HepG2 (cell line): ENCODE data around the gene B3GAT3. TPM values are rescaled to one million over a fixed set of nuclear protein-coding genes. Genes with fewer than 3 reads are reported as not detected.

Experiments used
- BHLHE40 ChIP-seq: IDR thresholded peaks from 2 replicates; pipeline ENCODE4 v1.6.1; 2011; ENCODE audit warnings: low read length, improper control_type of control experiment
- HNF4G ChIP-seq, 2 experiments: sonication (generic) in 1 of 2; formaldehyde crosslinking in 1 of 2; IDR thresholded peaks; 2 replicates each; pipeline versions ENCODE4 v1.4.0 to v1.6.1; 2011 to 2020; ENCODE audit warnings: borderline replicate concordance in 2 of 2, low read depth in 2 of 2, mild to moderate bottlenecking in 2 of 2, low read length in 1 of 2, missing genetic modification reagents in 1 of 2, moderate library complexity in 1 of 2
- MTF2 ChIP-seq: sonication (generic); formaldehyde crosslinking; IDR thresholded peaks from 2 replicates; pipeline ENCODE4 v1.5.0; 2020; ENCODE audit warnings: missing genetic modification reagents, borderline replicate concordance
- ONECUT2 ChIP-seq: sonication (generic); formaldehyde crosslinking; IDR thresholded peaks from 2 replicates; pipeline ENCODE4 v1.4.0; 2020; ENCODE audit warnings: missing genetic modification reagents
- ZFP36L1 ChIP-seq: sonication (generic); formaldehyde crosslinking; IDR thresholded peaks from 2 replicates; pipeline ENCODE4 v1.8.0; 2022; ENCODE audit warnings: mild to moderate bottlenecking, missing genetic modification reagents, moderate library complexity
- ZMYM4 ChIP-seq: sonication (generic); formaldehyde crosslinking; IDR thresholded peaks from 2 replicates; pipeline ENCODE4 v1.8.1; 2023; ENCODE audit warnings: mild to moderate bottlenecking, missing genetic modification reagents
- ZNF33B ChIP-seq: sonication (generic); formaldehyde crosslinking; IDR thresholded peaks from 2 replicates; pipeline ENCODE4 v1.5.1; 2020; ENCODE audit warnings: mild to moderate bottlenecking, missing genetic modification reagents
- ZNF350 ChIP-seq: sonication (generic); formaldehyde crosslinking; IDR thresholded peaks from 2 replicates; pipeline ENCODE4 v1.4.0; 2020; ENCODE audit warnings: mild to moderate bottlenecking, low read depth, missing genetic modification reagents, borderline replicate concordance
- ZNF558 ChIP-seq: sonication (generic); formaldehyde crosslinking; IDR thresholded peaks from 2 replicates; pipeline ENCODE4 v1.9.0; 2022; ENCODE audit warnings: mild to moderate bottlenecking, missing genetic modification reagents, borderline replicate concordance
- ZNF629 ChIP-seq: sonication (generic); formaldehyde crosslinking; conservative IDR thresholded peaks from 2 replicates; pipeline ENCODE4 v1.5.0; 2020; ENCODE audit warnings: missing genetic modification reagents
- ZNF780A ChIP-seq: sonication (generic); formaldehyde crosslinking; IDR thresholded peaks from 2 replicates; pipeline ENCODE4 v1.8.0; 2022; ENCODE audit warnings: mild to moderate bottlenecking, missing genetic modification reagents, moderate library complexity
- ZSCAN30 ChIP-seq: sonication (generic); formaldehyde crosslinking; IDR thresholded peaks from 2 replicates; pipeline ENCODE4 v1.5.0; 2020; ENCODE audit warnings: mild to moderate bottlenecking, missing genetic modification reagents
- polyA plus RNA-seq, 8 experiments: library from polyadenylated mRNA; depleted of rRNA in 3 of 8; stranded (reverse) in 7 of 8; unstranded in 1 of 8; fragments of >200 nt; fragmentation: Illumina TruSeq in 4 of 8; extraction: Trizol in 4 of 8; gene quantifications; 2 replicates each; pipeline versions ENCODE4 v1.2.1 to v1.2.3, GENCODE V29; 2011 to 2016; ENCODE audit warnings: low read depth in 4 of 8, missing spikeins in 1 of 8, mixed read lengths in 1 of 8; ENCODE audit not compliant: insufficient read depth in 1 of 8
- total RNA-seq, 5 experiments: library from RNA; depleted of rRNA; stranded (reverse); fragments of >200 nt; fragmentation: Illumina TruSeq; extraction: Trizol; gene quantifications; 2 replicates each; pipeline ENCODE4 v1.2.3, GENCODE V29; 2016; ENCODE audit warnings: low read depth in 1 of 5
- TF ChIP-seq, protein P1 (sequence below): sonication (generic); formaldehyde crosslinking; IDR thresholded peaks from 2 replicates; pipeline ENCODE4 v1.4.0; 2020; ENCODE audit warnings: mild to moderate bottlenecking, low read depth, missing genetic modification reagents
- TF ChIP-seq, protein P2 (sequence below), 2 experiments: fragments of 450-650 bp in 1 of 2; sonication (generic) in 1 of 2; formaldehyde crosslinking in 1 of 2; IDR thresholded peaks; 2 replicates each; pipeline versions ENCODE4 v1.6.1 to v1.8.0; 2016 to 2022; ENCODE audit warnings: antibody characterized with exemption in 1 of 2, mild to moderate bottlenecking in 1 of 2, missing genetic modification reagents in 1 of 2
- TF ChIP-seq, protein P3 (sequence below): sonication (generic); formaldehyde crosslinking; IDR thresholded peaks from 2 replicates; pipeline ENCODE4 v1.9.0; 2021; ENCODE audit warnings: missing genetic modification reagents, borderline replicate concordance

The B3GAT3 gene
- total and polyA plus RNA-seq, 2 of the 13 experiments (the other 11 are each of a cell fraction or from before 2014, with no cell fraction given): 21.3 to 26.1 TPM

- TF ChIP-seq, protein P1, sequence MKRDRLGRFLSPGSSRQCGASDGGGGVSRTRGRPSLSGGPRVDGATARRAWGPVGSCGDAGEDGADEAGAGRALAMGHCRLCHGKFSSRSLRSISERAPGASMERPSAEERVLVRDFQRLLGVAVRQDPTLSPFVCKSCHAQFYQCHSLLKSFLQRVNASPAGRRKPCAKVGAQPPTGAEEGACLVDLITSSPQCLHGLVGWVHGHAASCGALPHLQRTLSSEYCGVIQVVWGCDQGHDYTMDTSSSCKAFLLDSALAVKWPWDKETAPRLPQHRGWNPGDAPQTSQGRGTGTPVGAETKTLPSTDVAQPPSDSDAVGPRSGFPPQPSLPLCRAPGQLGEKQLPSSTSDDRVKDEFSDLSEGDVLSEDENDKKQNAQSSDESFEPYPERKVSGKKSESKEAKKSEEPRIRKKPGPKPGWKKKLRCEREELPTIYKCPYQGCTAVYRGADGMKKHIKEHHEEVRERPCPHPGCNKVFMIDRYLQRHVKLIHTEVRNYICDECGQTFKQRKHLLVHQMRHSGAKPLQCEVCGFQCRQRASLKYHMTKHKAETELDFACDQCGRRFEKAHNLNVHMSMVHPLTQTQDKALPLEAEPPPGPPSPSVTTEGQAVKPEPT (CRISPR knock-in tag): no peak
- TF ChIP-seq ZNF780A (CRISPR knock-in tag) (peak; percentile 69; the same call in 1 of the 2 replicates), ZNF350 (CRISPR knock-in tag) (peak; percentile 82; the same call in 1 of the 2 replicates), HNF4G (IDR thresholded peaks at IDR 0.05; ENCODE audit: borderline replicate concordance, low read depth, low read length) (0 out of 2 replicates have a peak, but pooled peaks have one; percentile 6), HNF4G (CRISPR knock-in tag; IDR thresholded peaks at IDR 0.05; ENCODE audit: borderline replicate concordance, low read depth) (no peak), ZNF629 (CRISPR knock-in tag) (no peak; the same call in 1 of the 2 replicates), BHLHE40 (peak; percentile 61; the same call in 1 of the 2 replicates), MTF2 (CRISPR knock-in tag) (no peak), ZNF33B (CRISPR knock-in tag) (peak; percentile 93), ZFP36L1 (CRISPR knock-in tag) (peak; percentile 88), ZSCAN30 (no peak), ZNF558 (no peak), ZMYM4 (peak; percentile 81; the same call in 1 of the 2 replicates), ONECUT2 (CRISPR knock-in tag) (no peak)
- TF ChIP-seq, protein P2, sequence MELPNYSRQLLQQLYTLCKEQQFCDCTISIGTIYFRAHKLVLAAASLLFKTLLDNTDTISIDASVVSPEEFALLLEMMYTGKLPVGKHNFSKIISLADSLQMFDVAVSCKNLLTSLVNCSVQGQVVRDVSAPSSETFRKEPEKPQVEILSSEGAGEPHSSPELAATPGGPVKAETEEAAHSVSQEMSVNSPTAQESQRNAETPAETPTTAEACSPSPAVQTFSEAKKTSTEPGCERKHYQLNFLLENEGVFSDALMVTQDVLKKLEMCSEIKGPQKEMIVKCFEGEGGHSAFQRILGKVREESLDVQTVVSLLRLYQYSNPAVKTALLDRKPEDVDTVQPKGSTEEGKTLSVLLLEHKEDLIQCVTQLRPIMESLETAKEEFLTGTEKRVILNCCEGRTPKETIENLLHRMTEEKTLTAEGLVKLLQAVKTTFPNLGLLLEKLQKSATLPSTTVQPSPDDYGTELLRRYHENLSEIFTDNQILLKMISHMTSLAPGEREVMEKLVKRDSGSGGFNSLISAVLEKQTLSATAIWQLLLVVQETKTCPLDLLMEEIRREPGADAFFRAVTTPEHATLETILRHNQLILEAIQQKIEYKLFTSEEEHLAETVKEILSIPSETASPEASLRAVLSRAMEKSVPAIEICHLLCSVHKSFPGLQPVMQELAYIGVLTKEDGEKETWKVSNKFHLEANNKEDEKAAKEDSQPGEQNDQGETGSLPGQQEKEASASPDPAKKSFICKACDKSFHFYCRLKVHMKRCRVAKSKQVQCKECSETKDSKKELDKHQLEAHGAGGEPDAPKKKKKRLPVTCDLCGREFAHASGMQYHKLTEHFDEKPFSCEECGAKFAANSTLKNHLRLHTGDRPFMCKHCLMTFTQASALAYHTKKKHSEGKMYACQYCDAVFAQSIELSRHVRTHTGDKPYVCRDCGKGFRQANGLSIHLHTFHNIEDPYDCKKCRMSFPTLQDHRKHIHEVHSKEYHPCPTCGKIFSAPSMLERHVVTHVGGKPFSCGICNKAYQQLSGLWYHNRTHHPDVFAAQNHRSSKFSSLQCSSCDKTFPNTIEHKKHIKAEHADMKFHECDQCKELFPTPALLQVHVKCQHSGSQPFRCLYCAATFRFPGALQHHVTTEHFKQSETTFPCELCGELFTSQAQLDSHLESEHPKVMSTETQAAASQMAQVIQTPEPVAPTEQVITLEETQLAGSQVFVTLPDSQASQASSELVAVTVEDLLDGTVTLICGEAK (IDR thresholded peaks at IDR 0.05): peak; percentile 93
- TF ChIP-seq, protein P2 (CRISPR knock-in tag; IDR thresholded peaks at IDR 0.05): peak; percentile 83; the same call in 1 of the 2 replicates
- TF ChIP-seq, protein P3, sequence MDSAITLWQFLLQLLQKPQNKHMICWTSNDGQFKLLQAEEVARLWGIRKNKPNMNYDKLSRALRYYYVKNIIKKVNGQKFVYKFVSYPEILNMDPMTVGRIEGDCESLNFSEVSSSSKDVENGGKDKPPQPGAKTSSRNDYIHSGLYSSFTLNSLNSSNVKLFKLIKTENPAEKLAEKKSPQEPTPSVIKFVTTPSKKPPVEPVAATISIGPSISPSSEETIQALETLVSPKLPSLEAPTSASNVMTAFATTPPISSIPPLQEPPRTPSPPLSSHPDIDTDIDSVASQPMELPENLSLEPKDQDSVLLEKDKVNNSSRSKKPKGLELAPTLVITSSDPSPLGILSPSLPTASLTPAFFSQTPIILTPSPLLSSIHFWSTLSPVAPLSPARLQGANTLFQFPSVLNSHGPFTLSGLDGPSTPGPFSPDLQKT (CRISPR knock-in tag): peak; percentile 44; the same call in 1 of the 2 replicates
Measured at GRCh38 chr11:62621567-62622470, at the start of gene B3GAT3 (continued).
